Measurements from ENCODE around the gene PTPRR.
"Not testable (repeated sequence)": the region's sequence is repeated elsewhere in the genome, so short reads cannot be mapped to it uniquely, and the experiment has no call there.

PTPRR gene

GRCh38 chr12:70809887-70810286 lies 110.7 kb downstream of the PTPRR start:
- peaks cover 8 to 28% of the 10 kb centered on the region in 2 donors for H3K4me1 ChIP-seq (ENCODE audit: control insufficient read depth in 1 of 2, insufficient read depth in 2 of 2, low read length in 2 of 2)
- H3K4me3 ChIP-seq (ENCODE audit: low read depth in 1 of 2, low read length in 2 of 2), result no peak overlapping the region
- no peaks in the 10 kb centered on the region for H3K36me3 ChIP-seq (ENCODE audit: control insufficient read depth in 1 of 2, insufficient read depth in 2 of 2, low read length in 2 of 2)
- peaks cover 0 to 3% of the 10 kb centered on the region in 2 donors for H3K9me3 ChIP-seq (ENCODE audit: control insufficient read depth in 1 of 2, low read length in 2 of 2)
- H3K27me3 ChIP-seq (ENCODE audit: control insufficient read depth in 1 of 2, insufficient read depth in 2 of 2, low read length in 2 of 2), result no peaks in the 10 kb centered on the region
- no peak overlapping the region for H3K27ac ChIP-seq (ENCODE audit: low read depth, low read length)
- H3K9ac ChIP-seq (ENCODE audit: low read depth in 1 of 2, low read length in 2 of 2), result no peak overlapping the region

GRCh38 chr12:70807993-70808392 lies 112.5 kb downstream of the PTPRR start:
- not testable (repeated sequence) for H3K9ac ChIP-seq (ENCODE audit: low read depth in 1 of 2, low read length in 2 of 2); H3K27ac ChIP-seq (ENCODE audit: low read depth, low read length); H3K4me3 ChIP-seq (ENCODE audit: low read depth in 1 of 2, low read length in 2 of 2); H3K27me3 ChIP-seq (ENCODE audit: control insufficient read depth in 1 of 2, insufficient read depth in 2 of 2, low read length in 2 of 2); H3K36me3 ChIP-seq (ENCODE audit: control insufficient read depth in 1 of 2, insufficient read depth in 2 of 2, low read length in 2 of 2); H3K9me3 ChIP-seq (ENCODE audit: control insufficient read depth in 1 of 2, low read length in 2 of 2)
- H3K4me1 ChIP-seq (ENCODE audit: control insufficient read depth in 1 of 2, insufficient read depth in 2 of 2, low read length in 2 of 2), result peaks cover 8 to 14% of the 10 kb centered on the region in 2 donors

DNA sequence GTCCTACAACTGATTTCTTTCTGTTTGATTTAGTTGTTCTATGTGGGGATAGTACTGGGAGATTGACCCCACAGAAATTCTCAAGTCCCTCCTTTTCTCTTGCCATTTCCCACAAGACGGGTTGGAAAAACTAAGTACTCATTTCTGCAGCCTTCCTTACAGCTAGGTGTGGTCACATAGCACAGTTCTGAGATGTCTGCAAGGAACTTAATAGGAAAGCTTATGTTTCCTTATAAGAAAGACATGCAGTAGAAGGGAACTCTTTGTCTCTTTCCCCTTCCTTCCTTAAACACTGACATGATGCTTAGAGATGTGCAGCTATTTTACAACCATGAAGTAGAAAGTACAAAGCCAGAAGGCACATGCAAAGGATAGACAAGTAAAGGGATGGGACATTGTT lies 113.7 kb downstream of the PTPRR start:
- Histone ChIP-seq H3K36me3 (ENCODE audit: control insufficient read depth in 1 of 2, insufficient read depth in 2 of 2, low read length in 2 of 2) (no peaks in the 10 kb centered on the region), H3K27ac (ENCODE audit: low read depth, low read length) (no peak overlapping the region), H3K27me3 (ENCODE audit: control insufficient read depth in 1 of 2, insufficient read depth in 2 of 2, low read length in 2 of 2) (no peaks in the 10 kb centered on the region), H3K9ac (ENCODE audit: low read depth in 1 of 2, low read length in 2 of 2) (no peak overlapping the region), H3K4me1 (ENCODE audit: control insufficient read depth in 1 of 2, insufficient read depth in 2 of 2, low read length in 2 of 2) (peaks cover 5% of the 10 kb centered on the region in 2 donors), H3K4me3 (ENCODE audit: low read depth in 1 of 2, low read length in 2 of 2) (no peak overlapping the region), H3K9me3 (ENCODE audit: control insufficient read depth in 1 of 2, low read length in 2 of 2) (peaks cover 0 to 3% of the 10 kb centered on the region in 2 donors)

GRCh38 chr12:70806043-70806442 lies 114.5 kb downstream of the PTPRR start:
- no peak overlapping the region for H3K9ac ChIP-seq (ENCODE audit: low read depth in 1 of 2, low read length in 2 of 2)

DNA sequence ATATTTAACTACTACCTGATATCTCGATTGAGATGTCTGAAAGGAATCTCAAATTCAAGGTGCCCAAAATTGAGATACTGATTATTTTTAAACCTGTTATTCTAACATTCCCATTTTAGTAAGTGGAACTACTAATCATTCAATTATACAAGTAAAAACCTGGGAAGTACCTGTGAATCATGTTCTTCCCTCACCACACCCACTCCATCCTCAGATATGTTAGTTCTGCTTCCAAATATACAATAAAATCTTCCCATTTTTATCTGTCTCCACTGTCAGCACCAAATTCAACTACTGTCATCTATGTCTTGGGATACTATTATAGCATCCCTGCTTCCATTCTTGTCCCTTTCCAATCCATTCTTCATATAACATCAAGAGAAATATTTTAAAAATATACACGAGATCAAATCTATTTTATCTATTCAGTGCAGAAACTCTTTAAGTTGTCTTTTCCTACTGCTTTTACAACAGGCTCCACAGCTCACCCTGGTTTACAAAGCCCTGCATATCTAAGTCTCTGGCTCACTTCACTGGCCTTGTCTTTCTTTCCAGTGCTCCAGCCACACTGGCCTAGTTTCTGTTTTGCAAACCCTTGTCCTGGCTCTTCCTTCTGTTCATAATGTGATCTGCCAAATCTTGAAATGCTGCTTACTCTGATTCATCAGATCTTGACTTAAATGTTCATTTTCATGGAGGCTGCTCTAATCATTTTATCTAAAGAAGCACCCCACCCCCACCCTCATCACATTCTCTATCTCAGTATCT lies 122.3 kb downstream of the PTPRR start:
- Histone ChIP-seq H3K36me3 (ENCODE audit: control insufficient read depth in 1 of 2, insufficient read depth in 2 of 2, low read length in 2 of 2) (no peaks in the 10 kb centered on the region), H3K27ac (ENCODE audit: low read depth, low read length) (no peak overlapping the region), H3K4me3 (ENCODE audit: low read depth in 1 of 2, low read length in 2 of 2) (no peak overlapping the region), H3K9ac (ENCODE audit: low read depth in 1 of 2, low read length in 2 of 2) (no peak overlapping the region), H3K4me1 (ENCODE audit: control insufficient read depth in 1 of 2, insufficient read depth in 2 of 2, low read length in 2 of 2) (no peaks in the 10 kb centered on the region), H3K9me3 (ENCODE audit: control insufficient read depth in 1 of 2, low read length in 2 of 2) (no peaks in the 10 kb centered on the region), H3K27me3 (ENCODE audit: control insufficient read depth in 1 of 2, insufficient read depth in 2 of 2, low read length in 2 of 2) (no peaks in the 10 kb centered on the region)

More at GRCh38 chr12:70806043-70806442, 114.5 kb downstream of the PTPRR start:
- Histone ChIP-seq H3K27ac (ENCODE audit: low read depth, low read length) (no peak overlapping the region), H3K27me3 (ENCODE audit: control insufficient read depth in 1 of 2, insufficient read depth in 2 of 2, low read length in 2 of 2) (no peaks in the 10 kb centered on the region), H3K9me3 (ENCODE audit: control insufficient read depth in 1 of 2, low read length in 2 of 2) (peaks cover 0 to 3% of the 10 kb centered on the region in 2 donors), H3K4me3 (ENCODE audit: low read depth in 1 of 2, low read length in 2 of 2) (no peak overlapping the region), H3K4me1 (ENCODE audit: control insufficient read depth in 1 of 2, insufficient read depth in 2 of 2, low read length in 2 of 2) (no peaks in the 10 kb centered on the region), H3K36me3 (ENCODE audit: control insufficient read depth in 1 of 2, insufficient read depth in 2 of 2, low read length in 2 of 2) (no peaks in the 10 kb centered on the region)

DNA sequence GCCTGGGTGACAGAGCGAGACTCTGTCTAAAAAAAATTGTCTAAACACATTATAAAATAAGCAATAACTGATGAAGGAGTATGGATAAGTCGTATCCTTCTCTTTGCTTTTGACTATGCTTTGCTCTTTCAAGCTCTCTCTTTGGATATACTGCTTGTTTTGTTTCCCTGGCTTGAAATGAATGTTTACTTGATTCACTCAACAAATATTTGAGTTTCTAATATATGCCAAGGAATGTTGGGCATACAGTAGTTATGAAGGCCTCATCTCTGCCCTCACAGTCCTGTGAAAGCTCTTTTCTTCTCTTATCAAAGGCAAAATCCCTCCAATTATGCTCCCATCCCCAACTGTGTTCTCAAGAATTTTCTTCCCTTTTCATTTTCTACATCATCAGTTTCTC lies 123.5 kb downstream of the PTPRR start:
- H3K9me3 ChIP-seq (ENCODE audit: control insufficient read depth in 1 of 2, low read length in 2 of 2), result no peaks in the 10 kb centered on the region
- H3K4me1 ChIP-seq (ENCODE audit: control insufficient read depth in 1 of 2, insufficient read depth in 2 of 2, low read length in 2 of 2), result no peaks in the 10 kb centered on the region
- no peak overlapping the region for H3K4me3 ChIP-seq (ENCODE audit: low read depth in 1 of 2, low read length in 2 of 2)
- H3K27me3 ChIP-seq (ENCODE audit: control insufficient read depth in 1 of 2, insufficient read depth in 2 of 2, low read length in 2 of 2), result no peaks in the 10 kb centered on the region
- H3K9ac ChIP-seq (ENCODE audit: low read depth in 1 of 2, low read length in 2 of 2), result no peak overlapping the region
- H3K36me3 ChIP-seq (ENCODE audit: control insufficient read depth in 1 of 2, insufficient read depth in 2 of 2, low read length in 2 of 2), result no peaks in the 10 kb centered on the region
- no peak overlapping the region for H3K27ac ChIP-seq (ENCODE audit: low read depth, low read length)

- H3K4me3 ChIP-seq (ENCODE audit: low read depth in 1 of 2, low read length in 2 of 2), result no peak overlapping the region
- H3K36me3 ChIP-seq (ENCODE audit: control insufficient read depth in 1 of 2, insufficient read depth in 2 of 2, low read length in 2 of 2), result no peaks in the 10 kb centered on the region
- no peak overlapping the region for H3K27ac ChIP-seq (ENCODE audit: low read depth, low read length)
- no peaks in the 10 kb centered on the region for H3K9me3 ChIP-seq (ENCODE audit: control insufficient read depth in 1 of 2, low read length in 2 of 2)
- H3K9ac ChIP-seq (ENCODE audit: low read depth in 1 of 2, low read length in 2 of 2), result no peak overlapping the region
- H3K4me1 ChIP-seq (ENCODE audit: control insufficient read depth in 1 of 2, insufficient read depth in 2 of 2, low read length in 2 of 2), result no peaks in the 10 kb centered on the region
- H3K27me3 ChIP-seq (ENCODE audit: control insufficient read depth in 1 of 2, insufficient read depth in 2 of 2, low read length in 2 of 2), result no peaks in the 10 kb centered on the region
Observed at GRCh38 chr12:70795608-70796007, 124.9 kb downstream of the PTPRR start.

DNA sequence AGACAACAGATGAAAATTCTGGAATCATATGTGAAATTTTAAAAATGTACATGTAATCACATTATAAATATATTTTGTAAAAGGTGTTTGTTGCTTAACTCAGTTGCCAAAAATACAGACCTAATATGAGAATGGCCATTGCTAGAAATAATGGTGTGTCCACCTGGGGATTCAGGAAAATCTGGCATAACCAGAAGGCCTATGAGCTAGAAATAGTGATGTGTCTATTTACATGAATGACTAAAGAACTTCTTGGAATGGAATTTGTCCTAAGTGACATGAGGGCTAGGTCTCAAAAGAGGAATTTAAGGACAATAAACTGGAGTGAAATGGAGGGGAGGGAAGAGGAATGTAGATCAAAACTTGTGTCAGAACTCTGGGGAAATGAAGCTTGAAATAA lies 126.4 kb downstream of the PTPRR start:
- no peaks in the 10 kb centered on the region for H3K27me3 ChIP-seq (ENCODE audit: control insufficient read depth in 1 of 2, insufficient read depth in 2 of 2, low read length in 2 of 2)
- no peaks in the 10 kb centered on the region for H3K36me3 ChIP-seq (ENCODE audit: control insufficient read depth in 1 of 2, insufficient read depth in 2 of 2, low read length in 2 of 2)
- H3K4me3 ChIP-seq (ENCODE audit: low read depth in 1 of 2, low read length in 2 of 2), result no peak overlapping the region
- no peaks in the 10 kb centered on the region for H3K9me3 ChIP-seq (ENCODE audit: control insufficient read depth in 1 of 2, low read length in 2 of 2)
- no peak overlapping the region for H3K9ac ChIP-seq (ENCODE audit: low read depth in 1 of 2, low read length in 2 of 2)
- no peaks in the 10 kb centered on the region for H3K4me1 ChIP-seq (ENCODE audit: control insufficient read depth in 1 of 2, insufficient read depth in 2 of 2, low read length in 2 of 2)
- no peak overlapping the region for H3K27ac ChIP-seq (ENCODE audit: low read depth, low read length)

GRCh38 chr12:70788774-70789173 lies 131.8 kb downstream of the PTPRR start:
- Histone ChIP-seq H3K36me3 (ENCODE audit: control insufficient read depth in 1 of 2, insufficient read depth in 2 of 2, low read length in 2 of 2) (no peaks in the 10 kb centered on the region), H3K27me3 (ENCODE audit: control insufficient read depth in 1 of 2, insufficient read depth in 2 of 2, low read length in 2 of 2) (no peaks in the 10 kb centered on the region), H3K9me3 (ENCODE audit: control insufficient read depth in 1 of 2, low read length in 2 of 2) (no peaks in the 10 kb centered on the region), H3K4me1 (ENCODE audit: control insufficient read depth in 1 of 2, insufficient read depth in 2 of 2, low read length in 2 of 2) (no peaks in the 10 kb centered on the region), H3K4me3 (ENCODE audit: low read depth in 1 of 2, low read length in 2 of 2) (no peak overlapping the region), H3K9ac (ENCODE audit: low read depth in 1 of 2, low read length in 2 of 2) (no peak overlapping the region), H3K27ac (ENCODE audit: low read depth, low read length) (no peak overlapping the region)

GRCh38 chr12:70787612-70788011 lies 132.9 kb downstream of the PTPRR start:
- no peaks in the 10 kb centered on the region for H3K9me3 ChIP-seq (ENCODE audit: control insufficient read depth in 1 of 2, low read length in 2 of 2)
- H3K4me1 ChIP-seq (ENCODE audit: control insufficient read depth in 1 of 2, insufficient read depth in 2 of 2, low read length in 2 of 2), result no peaks in the 10 kb centered on the region
- H3K4me3 ChIP-seq (ENCODE audit: low read depth in 1 of 2, low read length in 2 of 2), result no peak overlapping the region
- H3K36me3 ChIP-seq (ENCODE audit: control insufficient read depth in 1 of 2, insufficient read depth in 2 of 2, low read length in 2 of 2), result no peaks in the 10 kb centered on the region
- H3K27ac ChIP-seq (ENCODE audit: low read depth, low read length), result no peak overlapping the region
- no peaks in the 10 kb centered on the region for H3K27me3 ChIP-seq (ENCODE audit: control insufficient read depth in 1 of 2, insufficient read depth in 2 of 2, low read length in 2 of 2)
- H3K9ac ChIP-seq (ENCODE audit: low read depth in 1 of 2, low read length in 2 of 2), result no peak overlapping the region
